ENCODE results near the gene NDUFA11. TPM values are rescaled to one million over a fixed set of nuclear protein-coding genes. Genes with fewer than 3 reads are reported as not detected.
A peak's percentile ranks its signal among the peaks of the same experiment; 100 is the strongest.

NDUFA11 gene
- total and polyA plus RNA-seq, 2 of the 13 experiments (the other 11 are each of a cell fraction or from before 2014, with no cell fraction given) = 286 to 378 TPM

DNA sequence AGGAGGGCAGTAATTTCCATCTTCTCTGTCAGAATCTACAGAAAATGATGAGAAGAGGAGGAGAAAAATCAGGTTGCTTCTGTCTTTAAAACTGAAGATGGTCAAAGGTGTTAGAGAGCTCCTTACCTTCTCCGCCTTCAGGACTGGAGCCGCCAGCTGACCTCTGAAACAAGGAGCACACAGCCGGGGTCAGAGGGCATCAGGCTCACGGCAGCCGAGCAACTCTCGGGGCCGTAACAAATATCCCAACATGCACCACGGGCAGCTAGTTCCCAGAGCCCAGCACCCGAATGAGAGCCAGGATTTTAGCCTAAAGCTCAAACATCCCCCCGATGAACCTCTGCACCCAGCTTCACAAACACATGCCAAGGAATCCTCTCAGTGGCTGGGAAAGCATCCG lies 38.1 kb upstream of the NDUFA11 start:
- FAIRE-seq (no peak), DNase-seq (ENCODE audit: low spot score) (no peak), ATAC-seq (no peak)
- Histone ChIP-seq H3K27me3 (ENCODE audit: control insufficient read depth in 1 of 2, insufficient read depth in 2 of 2, low read length in 2 of 2) (no peaks in the 10 kb centered on the region), H3K4me1 (ENCODE audit: insufficient read depth, low read length) (peaks cover 11% of the 10 kb centered on the region), H2AFZ (ENCODE audit: low read length) (no peak overlapping the region), H3K27ac (ENCODE audit: extremely low read length, insufficient read depth, low read length) (no peak overlapping the region), H3K36me3 (replicated peaks in 1 of 2; ENCODE audit: control insufficient read depth in 1 of 2, insufficient read depth in 2 of 2, low read length in 2 of 2) (peaks cover 30 to 69% of the 10 kb centered on the region in 2 experiments), H3K79me2 (ENCODE audit: insufficient read depth, low read length) (peaks cover 77% of the 10 kb centered on the region), H3K4me3 (replicated peaks in 1 of 3; ENCODE audit: insufficient read depth in 1 of 3, low read depth in 2 of 3, low read length in 3 of 3) (no peak overlapping the region), H4K20me1 (ENCODE audit: insufficient read depth, low read length) (peaks cover 53% of the 10 kb centered on the region; the same call in 1 of the 2 replicates), H3K4me2 (ENCODE audit: low read depth, low read length) (no peak overlapping the region), H3K9ac (ENCODE audit: insufficient read depth, low read depth, low read length) (no peak overlapping the region), H3K9me3 (ENCODE audit: low read length) (no peaks in the 10 kb centered on the region)
- ChIA-PET POLR2A (interaction anchor here (0.7 to 0.8 kb wide), 2 partner anchors 20 to 38 kb away, joined by 3 to 6 read pairs; partner anchors contain the start of gene NDUFA11), CTCF (ENCODE audit: low intra/inter-chr PET ratio, low total read pairs) (no interaction called here)
- intact Hi-C loops (cut with micrococcal nuclease; ENCODE audit: unreplicated experiment) (no loop called here), in situ Hi-C loops (cut with HindIII; ENCODE audit: extremely low pct_ligation_motif_present, low pct_unique_long_range_greater_than_20kb) (no loop called here)
- BruUV-seq (replicated peaks) = no TSS peak
- 96% methylated on average over 4 of the region's 11 CpGs for WGBS (ENCODE audit: low lambda C conversion rate)
- TF ChIP-seq, protein P1, sequence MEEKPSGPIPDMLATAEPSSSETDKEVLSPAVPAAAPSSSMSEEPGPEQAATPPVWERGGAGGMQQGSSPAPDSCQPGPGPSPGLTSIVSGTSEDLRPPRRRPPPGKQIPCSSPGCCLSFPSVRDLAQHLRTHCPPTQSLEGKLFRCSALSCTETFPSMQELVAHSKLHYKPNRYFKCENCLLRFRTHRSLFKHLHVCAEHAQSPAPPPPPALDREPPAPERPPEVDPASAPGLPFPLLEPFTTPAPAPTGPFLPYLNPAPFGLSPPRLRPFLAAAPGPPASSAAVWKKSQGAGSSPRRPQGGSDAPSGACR (CRISPR knock-in tag; IDR thresholded peaks at IDR 0.05) = no peak
- TF ChIP-seq HNF4G (IDR thresholded peaks at IDR 0.05; ENCODE audit: borderline replicate concordance, low read depth, low read length) = no peak
- no peak for TF ChIP-seq HNF4G (CRISPR knock-in tag; IDR thresholded peaks at IDR 0.05; ENCODE audit: borderline replicate concordance, low read depth)
- TF ChIP-seq, protein P2, sequence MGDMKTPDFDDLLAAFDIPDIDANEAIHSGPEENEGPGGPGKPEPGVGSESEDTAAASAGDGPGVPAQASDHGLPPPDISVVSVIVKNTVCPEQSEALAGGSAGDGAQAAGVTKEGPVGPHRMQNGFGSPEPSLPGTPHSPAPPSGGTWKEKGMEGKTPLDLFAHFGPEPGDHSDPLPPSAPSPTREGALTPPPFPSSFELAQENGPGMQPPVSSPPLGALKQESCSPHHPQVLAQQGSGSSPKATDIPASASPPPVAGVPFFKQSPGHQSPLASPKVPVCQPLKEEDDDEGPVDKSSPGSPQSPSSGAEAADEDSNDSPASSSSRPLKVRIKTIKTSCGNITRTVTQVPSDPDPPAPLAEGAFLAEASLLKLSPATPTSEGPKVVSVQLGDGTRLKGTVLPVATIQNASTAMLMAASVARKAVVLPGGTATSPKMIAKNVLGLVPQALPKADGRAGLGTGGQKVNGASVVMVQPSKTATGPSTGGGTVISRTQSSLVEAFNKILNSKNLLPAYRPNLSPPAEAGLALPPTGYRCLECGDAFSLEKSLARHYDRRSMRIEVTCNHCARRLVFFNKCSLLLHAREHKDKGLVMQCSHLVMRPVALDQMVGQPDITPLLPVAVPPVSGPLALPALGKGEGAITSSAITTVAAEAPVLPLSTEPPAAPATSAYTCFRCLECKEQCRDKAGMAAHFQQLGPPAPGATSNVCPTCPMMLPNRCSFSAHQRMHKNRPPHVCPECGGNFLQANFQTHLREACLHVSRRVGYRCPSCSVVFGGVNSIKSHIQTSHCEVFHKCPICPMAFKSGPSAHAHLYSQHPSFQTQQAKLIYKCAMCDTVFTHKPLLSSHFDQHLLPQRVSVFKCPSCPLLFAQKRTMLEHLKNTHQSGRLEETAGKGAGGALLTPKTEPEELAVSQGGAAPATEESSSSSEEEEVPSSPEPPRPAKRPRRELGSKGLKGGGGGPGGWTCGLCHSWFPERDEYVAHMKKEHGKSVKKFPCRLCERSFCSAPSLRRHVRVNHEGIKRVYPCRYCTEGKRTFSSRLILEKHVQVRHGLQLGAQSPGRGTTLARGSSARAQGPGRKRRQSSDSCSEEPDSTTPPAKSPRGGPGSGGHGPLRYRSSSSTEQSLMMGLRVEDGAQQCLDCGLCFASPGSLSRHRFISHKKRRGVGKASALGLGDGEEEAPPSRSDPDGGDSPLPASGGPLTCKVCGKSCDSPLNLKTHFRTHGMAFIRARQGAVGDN (CRISPR knock-in tag; IDR thresholded peaks at IDR 0.05) = peak; percentile 24; the same call in 1 of the 2 replicates
- no peak for TF ChIP-seq MXD4 (CRISPR knock-in tag; IDR thresholded peaks at IDR 0.05)
- TF ChIP-seq NCOR1 (IDR thresholded peaks at IDR 0.05; ENCODE audit: borderline replicate concordance, low read length) = no peak
- TF ChIP-seq ZNF772 (CRISPR knock-in tag; IDR thresholded peaks at IDR 0.05) = no peak
